ENCODE results near the gene PRSS36.

Gene PRSS36

GRCh38 chr16:31192856-31193642, 43.2 kb upstream of the PRSS36 start:
- TF ChIP-seq, protein P1, sequence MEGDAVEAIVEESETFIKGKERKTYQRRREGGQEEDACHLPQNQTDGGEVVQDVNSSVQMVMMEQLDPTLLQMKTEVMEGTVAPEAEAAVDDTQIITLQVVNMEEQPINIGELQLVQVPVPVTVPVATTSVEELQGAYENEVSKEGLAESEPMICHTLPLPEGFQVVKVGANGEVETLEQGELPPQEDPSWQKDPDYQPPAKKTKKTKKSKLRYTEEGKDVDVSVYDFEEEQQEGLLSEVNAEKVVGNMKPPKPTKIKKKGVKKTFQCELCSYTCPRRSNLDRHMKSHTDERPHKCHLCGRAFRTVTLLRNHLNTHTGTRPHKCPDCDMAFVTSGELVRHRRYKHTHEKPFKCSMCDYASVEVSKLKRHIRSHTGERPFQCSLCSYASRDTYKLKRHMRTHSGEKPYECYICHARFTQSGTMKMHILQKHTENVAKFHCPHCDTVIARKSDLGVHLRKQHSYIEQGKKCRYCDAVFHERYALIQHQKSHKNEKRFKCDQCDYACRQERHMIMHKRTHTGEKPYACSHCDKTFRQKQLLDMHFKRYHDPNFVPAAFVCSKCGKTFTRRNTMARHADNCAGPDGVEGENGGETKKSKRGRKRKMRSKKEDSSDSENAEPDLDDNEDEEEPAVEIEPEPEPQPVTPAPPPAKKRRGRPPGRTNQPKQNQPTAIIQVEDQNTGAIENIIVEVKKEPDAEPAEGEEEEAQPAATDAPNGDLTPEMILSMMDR (conservative IDR thresholded peaks at IDR 0.05): no peak
- no peak for TF ChIP-seq ZFX (IDR thresholded peaks at IDR 0.05)
- no peak overlapping the region for H3K27ac ChIP-seq

DNA sequence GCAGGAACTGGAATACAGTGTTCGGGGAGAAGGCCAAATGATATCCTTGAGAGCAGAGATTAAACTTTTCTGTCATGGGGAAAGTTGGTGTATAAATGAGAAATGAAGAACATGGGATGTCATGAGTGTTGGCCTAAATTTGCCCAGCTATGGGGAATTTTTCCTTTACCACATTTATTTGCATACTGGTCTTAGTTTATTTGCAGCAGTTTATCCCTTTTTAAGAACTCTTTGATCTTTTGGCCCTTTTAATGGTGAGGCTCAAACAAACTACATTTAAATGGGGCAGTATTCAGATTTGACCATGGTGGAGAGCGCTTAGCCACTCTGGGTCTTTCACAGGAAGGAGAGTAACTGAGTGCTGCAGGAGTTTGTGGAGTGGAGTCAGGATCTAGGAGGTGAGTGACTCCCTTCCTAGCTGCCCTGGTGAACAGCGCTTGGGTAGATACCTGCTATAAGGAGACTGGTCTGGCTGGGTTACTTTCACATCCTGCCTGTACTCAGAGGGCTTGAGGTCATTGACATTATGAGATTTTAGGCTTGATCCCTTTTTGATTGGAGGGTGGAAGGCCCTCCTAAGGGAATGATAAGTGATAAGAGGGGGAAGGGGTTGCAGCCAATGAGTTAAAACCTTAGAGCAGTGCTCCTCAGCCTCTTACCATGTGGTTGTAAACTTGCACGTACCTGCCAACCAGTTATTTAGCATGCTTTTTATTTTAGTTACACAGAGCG, 42.0 kb upstream of the PRSS36 start:
- no peak for TF ChIP-seq ZFX (IDR thresholded peaks at IDR 0.05)
- TF ChIP-seq, protein P1 (conservative IDR thresholded peaks at IDR 0.05): no peak

GRCh38 chr16:31190818-31191444, 41.1 kb upstream of the PRSS36 start:
- H3K27ac ChIP-seq: no peak overlapping the region
- TF ChIP-seq, protein P1 (conservative IDR thresholded peaks at IDR 0.05): no peak

More for the DNA sequence above, 42.0 kb upstream of the PRSS36 start:
- H3K27ac ChIP-seq: no peak overlapping the region

DNA sequence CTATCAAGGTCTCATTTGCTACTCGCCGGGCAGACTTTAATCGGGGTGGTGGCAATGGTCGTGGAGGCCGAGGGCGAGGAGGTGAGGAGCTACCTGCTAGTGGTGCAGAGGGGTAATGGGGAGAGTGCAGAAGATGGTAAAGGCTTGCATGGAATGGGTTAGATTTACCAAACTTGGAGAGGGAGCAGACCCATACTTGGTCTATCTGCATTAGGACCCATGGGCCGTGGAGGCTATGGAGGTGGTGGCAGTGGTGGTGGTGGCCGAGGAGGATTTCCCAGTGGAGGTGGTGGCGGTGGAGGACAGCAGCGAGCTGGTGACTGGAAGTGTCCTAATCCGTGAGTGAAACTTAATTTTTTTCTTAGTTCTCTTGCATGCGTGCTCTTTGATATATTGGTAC, 40.2 kb upstream of the PRSS36 start:
- TF ChIP-seq, protein P1 (conservative IDR thresholded peaks at IDR 0.05): no peak
- TF ChIP-seq ZFX (IDR thresholded peaks at IDR 0.05): no peak
- H3K27ac ChIP-seq: no peak overlapping the region

- H3K27ac ChIP-seq: no peak overlapping the region
- no peak for TF ChIP-seq ZFX (IDR thresholded peaks at IDR 0.05)
- TF ChIP-seq, protein P1 (conservative IDR thresholded peaks at IDR 0.05): no peak
Measured at GRCh38 chr16:31189412-31189778, 39.5 kb upstream of the PRSS36 start.

GRCh38 chr16:31188450-31189411, 38.9 kb upstream of the PRSS36 start:
- no peak overlapping the region for H3K27ac ChIP-seq
- TF ChIP-seq ZFX (IDR thresholded peaks at IDR 0.05): no peak
- TF ChIP-seq, protein P1 (conservative IDR thresholded peaks at IDR 0.05): no peak
